Endometrial microvascular endothelial cells (primary cell): Measurements from ENCODE around the gene B3GNT7. TPM values are rescaled to one million over a fixed set of nuclear protein-coding genes. Genes with fewer than 3 reads are reported as not detected.

Source experiments
- in situ Hi-C: cut with HindIII; loops from 2 replicates; pipeline ENCODE4 v1.10.0; 2017; ENCODE audit warnings: low sequenced_read_pairs, low pct_unique_long_range_greater_than_20kb; ENCODE audit errors: inconsistent ontology term
- total RNA-seq: library from RNA; depleted of rRNA; stranded (reverse); fragments of >200 nt; gene quantifications from one replicate; pipeline ENCODE4 v1.2.3, GENCODE V29; 2015; ENCODE audit errors: inconsistent ontology term

Gene B3GNT7
- total RNA-seq, 1 donor from 2014 or later: not detected

- in situ Hi-C loops: no loop called here
Measured at GRCh38 chr2:231397011-231397927, 1.8 kb downstream of the B3GNT7 start.

GRCh38 chr2:231397928-231398294, 2.4 kb downstream of the B3GNT7 start:
- in situ Hi-C loops: no loop called here

GRCh38 chr2:231398585-231398984, 3.1 kb downstream of the B3GNT7 start:
- in situ Hi-C loops: no loop called here

GRCh38 chr2:231399046-231399852, 3.7 kb downstream of the B3GNT7 start:
- in situ Hi-C loops: no loop called here

- in situ Hi-C loops: loop anchor here (25.0 kb wide), 1 partner anchor 163 kb away; no protein-coding TSS in a partner anchor
Measured at GRCh38 chr2:231399853-231400680, 4.6 kb downstream of the B3GNT7 start.

GRCh38 chr2:231400681-231401080, 5.2 kb downstream of the B3GNT7 start:
- in situ Hi-C loops: loop anchor here (25.0 kb wide), 1 partner anchor 163 kb away; no protein-coding TSS in a partner anchor

GRCh38 chr2:231401101-231401500, 5.6 kb downstream of the B3GNT7 start:
- in situ Hi-C loops: loop anchor here (25.0 kb wide), 1 partner anchor 164 kb away; no protein-coding TSS in a partner anchor

- in situ Hi-C loops: loop anchor here (25.0 kb wide), 1 partner anchor 166 kb away; no protein-coding TSS in a partner anchor
Measured at GRCh38 chr2:231403421-231404182, 8.1 kb downstream of the B3GNT7 start.

GRCh38 chr2:231404183-231404578, 8.7 kb downstream of the B3GNT7 start:
- in situ Hi-C loops: loop anchor here (25.0 kb wide), 1 partner anchor 167 kb away; no protein-coding TSS in a partner anchor

- in situ Hi-C loops: loop anchor here (25.0 kb wide), 1 partner anchor 168 kb away; no protein-coding TSS in a partner anchor
Measured at GRCh38 chr2:231405601-231406367, 10.3 kb downstream of the B3GNT7 start.

GRCh38 chr2:231407686-231408085, 12.2 kb downstream of the B3GNT7 start:
- in situ Hi-C loops: loop anchor here (25.0 kb wide), 1 partner anchor 170 kb away; no protein-coding TSS in a partner anchor

- in situ Hi-C loops: loop anchor here (25.0 kb wide), 1 partner anchor 171 kb away; no protein-coding TSS in a partner anchor
Measured at GRCh38 chr2:231408304-231408703, 12.8 kb downstream of the B3GNT7 start.

GRCh38 chr2:231409776-231410175, 14.3 kb downstream of the B3GNT7 start:
- in situ Hi-C loops: loop anchor here (25.0 kb wide), 1 partner anchor 172 kb away; no protein-coding TSS in a partner anchor

- in situ Hi-C loops: loop anchor here (25.0 kb wide), 1 partner anchor 173 kb away; no protein-coding TSS in a partner anchor
Measured at GRCh38 chr2:231410293-231411004, 14.9 kb downstream of the B3GNT7 start.

GRCh38 chr2:231411237-231411636, 15.7 kb downstream of the B3GNT7 start:
- in situ Hi-C loops: loop anchor here (25.0 kb wide), 1 partner anchor 174 kb away; no protein-coding TSS in a partner anchor
